Upper lobe of left lung (tissue), 4 donors: ENCODE measurements around the gene SCG3.

Experiments used
- CTCF ChIP-seq, 6 experiments: fragments of 450-650 bp in 4 of 6; fragments of 200-600 bp in 2 of 6; sonication (generic) in 2 of 6; IDR thresholded peaks; one replicate each; pipeline ENCODE4 v1.5.1; 2016 to 2019; ENCODE audit warnings: antibody characterized with exemption in 6 of 6
- EP300 ChIP-seq, 4 donors: sonication (generic); formaldehyde crosslinking; IDR thresholded peaks; one replicate each; pipeline ENCODE4 v1.5.1; 2017; ENCODE audit warnings: antibody characterized with exemption in 4 of 4, control low read depth in 2 of 4
- POLR2A ChIP-seq, 4 donors: fragments of 450-650 bp; IDR thresholded peaks; one replicate each; pipeline ENCODE4 v1.5.1; 2016 to 2017; ENCODE audit warnings: antibody characterized with exemption in 4 of 4, mild to moderate bottlenecking in 2 of 4
- POLR2AphosphoS5 ChIP-seq, 2 donors: sonication (generic); formaldehyde crosslinking; IDR thresholded peaks; one replicate each; pipeline ENCODE4 v1.5.1; 2017; ENCODE audit warnings: antibody characterized with exemption in 2 of 2

GRCh38 chr15:51714162-51714561 lies 32.9 kb downstream of the SCG3 start:
- TF ChIP-seq CTCF (IDR thresholded peaks at IDR 0.05) (no peak), EP300 (IDR thresholded peaks at IDR 0.05) (no peak), POLR2A (IDR thresholded peaks at IDR 0.05) (no peak), POLR2AphosphoS5 (IDR thresholded peaks at IDR 0.05) (no peak)
